Eye (tissue), 1 donor: ENCODE results near the gene PRSS27.
"Not testable (repeated sequence)": the region's sequence is repeated elsewhere in the genome, so short reads cannot be mapped to it uniquely, and the experiment has no call there.

Experiments
- DNase-seq: peaks from one replicate; pipeline ENCODE4 v3.0.0-alpha.2; 2015

Gene PRSS27

GRCh38 chr16:2670017-2670416 lies 50.0 kb downstream of the PRSS27 start:
- DNase-seq, result peak; percentile 75

GRCh38 chr16:2669587-2669986 lies 50.4 kb downstream of the PRSS27 start:
- DNase-seq, result not testable (repeated sequence)

DNA sequence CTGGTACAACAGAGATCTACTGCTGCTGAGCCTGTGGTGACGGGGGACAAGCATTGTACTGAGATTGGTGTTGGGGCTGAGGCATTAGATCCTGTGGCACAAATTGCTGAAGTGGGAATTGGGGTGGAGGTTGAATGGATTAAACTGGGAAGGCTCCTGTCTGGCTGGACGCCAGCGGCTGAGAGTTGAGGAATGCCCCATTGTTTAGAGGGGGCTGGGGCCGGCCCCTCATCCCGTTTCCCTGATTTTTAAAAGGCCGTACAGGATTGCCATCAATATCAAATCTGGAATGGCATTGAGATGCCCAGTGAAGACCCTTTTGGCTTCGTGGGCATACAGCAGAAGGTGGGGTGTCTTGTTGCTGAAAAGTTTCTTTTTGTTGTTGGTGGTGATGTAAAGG lies 53.4 kb downstream of the PRSS27 start:
- DNase-seq, result not testable (repeated sequence)

- DNase-seq, result peak; percentile 26
Measured at GRCh38 chr16:2664574-2664982, 55.4 kb downstream of the PRSS27 start.

DNA sequence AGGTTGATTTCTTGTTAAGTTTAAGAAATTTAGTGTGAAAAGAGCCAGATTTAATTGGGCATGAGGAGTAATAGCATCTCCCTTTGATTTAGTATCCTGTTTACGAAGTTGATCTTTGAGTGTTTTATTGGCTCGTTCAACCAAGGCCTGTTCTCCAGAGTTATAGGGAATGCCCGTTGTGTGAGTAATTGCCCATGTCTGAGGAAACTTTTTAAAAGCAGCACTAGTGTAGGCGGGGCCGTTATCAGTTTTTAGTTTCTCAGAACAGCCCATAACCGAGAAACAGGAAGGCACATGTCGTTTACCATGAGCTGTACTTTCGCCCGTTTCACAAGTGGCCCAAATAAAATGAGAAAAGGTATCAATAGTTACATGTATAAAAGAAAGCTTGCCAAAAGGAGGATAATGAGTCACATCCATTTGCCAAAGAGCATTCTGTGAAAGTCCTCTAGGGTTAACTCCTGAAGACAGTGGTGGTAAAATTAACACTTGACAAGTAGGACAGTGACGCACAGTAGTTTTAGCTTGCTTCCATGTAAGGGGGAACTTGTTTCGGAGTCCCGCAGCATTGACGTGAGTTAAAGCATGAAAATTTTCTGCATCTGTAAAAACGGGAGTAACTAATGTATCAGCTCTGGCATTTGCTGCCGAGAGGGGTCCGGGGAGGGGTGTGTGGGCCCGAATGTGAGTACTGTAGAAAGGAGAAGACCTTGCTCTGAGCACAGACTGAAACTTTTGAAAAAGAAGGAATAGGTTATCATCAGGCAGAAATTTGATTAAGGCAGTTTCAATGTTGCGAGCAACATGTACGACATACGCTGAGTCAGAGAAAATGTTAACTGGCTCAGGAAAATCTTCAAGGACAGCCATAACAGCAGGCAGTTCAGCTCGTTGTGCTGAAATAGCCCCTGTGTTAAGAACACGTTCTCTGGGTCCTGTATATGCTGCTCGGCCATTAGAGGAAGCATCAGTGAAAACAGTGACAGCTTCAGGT lies 56.2 kb downstream of the PRSS27 start:
- no peak for DNase-seq
